Large intestine (tissue), 3 donors: ENCODE data around the gene SNW1. TPM values are rescaled to one million over a fixed set of nuclear protein-coding genes. Genes with fewer than 3 reads are reported as not detected.

Experiments
- DNase-seq, 2 donors: peaks; one replicate each; pipeline versions ENCODE4 v3.0.0 to v3.0.0-alpha.2; 2013
- H3K27ac ChIP-seq: one replicate; pipeline ENCODE4 v1.5.1; 2013; ENCODE audit warnings: low read length
- H3K27me3 ChIP-seq: 2 replicates; pipeline ENCODE4 v1.6.1; 2013; ENCODE audit warnings: low read length; ENCODE audit not compliant: control insufficient read depth, insufficient read depth
- H3K36me3 ChIP-seq: 2 replicates; pipeline ENCODE4 v1.6.1; 2013; ENCODE audit warnings: low read length; ENCODE audit not compliant: control insufficient read depth, insufficient read depth
- H3K4me1 ChIP-seq: one replicate; pipeline ENCODE4 v1.6.1; 2013; ENCODE audit warnings: low read length; ENCODE audit not compliant: control insufficient read depth, insufficient read depth
- H3K4me3 ChIP-seq: one replicate; pipeline ENCODE4 v1.5.1; 2013; ENCODE audit warnings: low read length
- H3K9me3 ChIP-seq: one replicate; pipeline ENCODE4 v1.6.1; 2013; ENCODE audit warnings: mild to moderate bottlenecking, low read depth, low read length, moderate library complexity; ENCODE audit not compliant: control insufficient read depth
- polyA plus RNA-seq: library from polyadenylated mRNA; unstranded; fragments of 120-200 nt; gene quantifications from one replicate; pipeline ENCODE4 v1.2.1, GENCODE V29; 2013

Gene SNW1
- polyA plus RNA-seq, 1 donor = 65.3 TPM

GRCh38 chr14:77673193-77673592, 87.8 kb downstream of the SNW1 start:
- H3K27me3 ChIP-seq = no peaks in the 10 kb centered on the region
- H3K4me1 ChIP-seq = peaks cover 8% of the 10 kb centered on the region
- DNase-seq = no peak
- no peak overlapping the region for H3K27ac ChIP-seq
- peaks cover 27% of the 10 kb centered on the region for H3K36me3 ChIP-seq
- no peaks in the 10 kb centered on the region for H3K9me3 ChIP-seq
- no peak overlapping the region for H3K4me3 ChIP-seq

Other genes starting within 250 kb of the SNW1 start
- 17.4 TPM for gene SPTLC2, start 144.5 kb downstream of the SNW1 start, polyA plus RNA-seq
- 11.9 TPM for gene ALKBH1, start 53.1 kb downstream of the SNW1 start, polyA plus RNA-seq
- 115 TPM for gene SLIRP, start 53.1 kb downstream of the SNW1 start, polyA plus RNA-seq
- 8.5 TPM for gene ADCK1, start 39.0 kb upstream of the SNW1 start, polyA plus RNA-seq